CD1c-positive myeloid dendritic cell (primary cell): ENCODE measurements around the gene TRMT10C.
"Not testable (repeated sequence)": the region's sequence is repeated elsewhere in the genome, so short reads cannot be mapped to it uniquely, and the experiment has no call there.

Experiments
- DNase-seq: peaks from one replicate; pipeline ENCODE4 v3.0.0-alpha.2; 2016; ENCODE audit errors: extremely low spot score

Gene TRMT10C

GRCh38 chr3:101548527-101549105 lies 13.1 kb upstream of the TRMT10C start:
- no peak for DNase-seq

DNA sequence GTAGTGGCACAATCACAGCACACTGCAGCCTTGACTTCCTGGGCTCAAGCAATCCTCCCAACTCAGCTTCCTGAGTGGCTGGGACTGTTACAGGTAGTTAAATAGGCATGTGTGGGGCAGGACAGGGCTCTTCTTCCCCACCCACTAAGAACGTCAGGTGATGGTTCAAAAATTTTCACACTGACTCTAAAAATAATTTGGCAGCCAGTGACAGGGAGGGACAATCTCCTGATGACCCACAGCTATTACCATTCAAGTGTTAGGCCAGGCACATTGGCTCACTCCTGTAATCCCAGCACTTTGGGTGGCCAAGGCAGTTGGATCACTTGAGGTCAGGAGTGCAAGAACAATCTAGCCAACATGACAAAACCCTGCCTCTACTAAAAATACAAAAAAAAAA lies 12.2 kb upstream of the TRMT10C start:
- no peak for DNase-seq

DNA sequence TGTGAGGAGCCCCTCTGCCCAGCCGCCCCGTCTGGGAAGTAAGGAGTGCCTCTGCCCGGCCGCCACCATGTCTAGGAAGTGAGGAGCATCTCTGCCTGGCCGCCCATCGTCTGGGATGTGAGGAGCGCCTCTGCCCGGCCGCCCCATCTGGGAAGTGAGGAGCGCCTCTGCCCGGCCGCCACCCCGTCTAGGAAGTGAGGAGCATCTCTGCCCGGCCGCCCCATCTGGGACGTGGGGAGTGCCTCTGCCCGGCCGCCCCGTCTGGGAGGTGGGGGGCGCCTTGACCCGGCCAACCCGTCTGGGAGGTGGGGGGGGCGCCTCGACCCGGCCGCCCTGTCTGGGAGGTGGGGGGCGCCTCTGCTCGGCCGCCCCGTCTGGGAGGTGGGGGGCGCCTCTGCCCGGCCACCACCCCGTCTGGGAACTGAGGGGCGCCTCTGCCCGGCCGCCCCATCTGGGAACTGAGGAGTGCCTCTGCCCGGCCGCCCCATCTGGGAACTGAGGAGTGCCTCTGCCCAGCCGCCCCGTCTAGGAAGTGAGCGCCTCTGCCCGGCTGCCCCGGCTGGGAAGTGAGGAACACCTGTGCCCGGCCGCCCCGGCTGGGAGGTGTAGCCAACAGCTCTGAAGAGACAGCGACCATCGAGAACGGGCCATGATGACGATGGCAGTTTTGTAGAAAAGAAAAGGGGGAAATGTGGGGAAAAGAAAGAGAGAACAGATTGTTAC lies 10.1 kb upstream of the TRMT10C start:
- DNase-seq: not testable (repeated sequence)

DNA sequence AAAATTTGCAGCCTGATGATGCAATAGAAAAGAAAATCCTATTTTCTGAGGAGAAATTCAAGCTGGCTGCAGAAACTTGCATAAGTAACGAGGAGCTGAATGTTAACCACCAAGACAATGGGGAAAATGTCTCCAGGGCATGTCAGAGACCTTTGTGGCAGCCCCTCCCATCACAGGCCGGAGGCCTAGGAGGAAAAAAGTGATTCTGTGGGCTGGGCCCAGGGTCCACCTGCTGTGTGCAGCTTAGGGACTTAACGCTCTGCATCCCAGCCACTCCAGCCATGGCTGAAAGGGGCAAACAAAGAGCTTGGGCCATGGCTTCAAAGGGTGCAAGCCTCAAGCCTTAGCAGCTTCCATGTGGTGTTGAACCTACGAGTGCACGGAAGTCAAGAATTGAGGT lies 8.3 kb upstream of the TRMT10C start:
- not testable (repeated sequence) for DNase-seq

DNA sequence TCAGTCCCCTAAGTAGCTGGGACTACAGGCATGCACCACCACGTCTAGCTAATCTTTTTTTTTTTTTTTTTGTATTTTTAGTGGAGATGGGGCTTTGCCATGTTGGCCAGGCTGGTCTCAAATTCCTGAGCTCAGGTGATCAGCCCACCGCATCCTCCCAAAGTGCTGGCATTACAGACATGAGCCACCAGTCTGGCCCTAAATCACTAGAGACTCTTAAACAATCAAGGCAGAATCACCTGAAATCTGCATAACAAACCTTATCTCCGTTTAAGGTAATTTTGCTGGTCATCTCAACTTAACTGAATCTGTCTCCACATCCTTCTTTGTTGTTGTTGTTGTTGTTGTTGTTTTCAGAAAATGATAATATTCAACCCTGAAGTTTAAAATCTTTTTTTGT lies 5.6 kb upstream of the TRMT10C start:
- no peak for DNase-seq

DNA sequence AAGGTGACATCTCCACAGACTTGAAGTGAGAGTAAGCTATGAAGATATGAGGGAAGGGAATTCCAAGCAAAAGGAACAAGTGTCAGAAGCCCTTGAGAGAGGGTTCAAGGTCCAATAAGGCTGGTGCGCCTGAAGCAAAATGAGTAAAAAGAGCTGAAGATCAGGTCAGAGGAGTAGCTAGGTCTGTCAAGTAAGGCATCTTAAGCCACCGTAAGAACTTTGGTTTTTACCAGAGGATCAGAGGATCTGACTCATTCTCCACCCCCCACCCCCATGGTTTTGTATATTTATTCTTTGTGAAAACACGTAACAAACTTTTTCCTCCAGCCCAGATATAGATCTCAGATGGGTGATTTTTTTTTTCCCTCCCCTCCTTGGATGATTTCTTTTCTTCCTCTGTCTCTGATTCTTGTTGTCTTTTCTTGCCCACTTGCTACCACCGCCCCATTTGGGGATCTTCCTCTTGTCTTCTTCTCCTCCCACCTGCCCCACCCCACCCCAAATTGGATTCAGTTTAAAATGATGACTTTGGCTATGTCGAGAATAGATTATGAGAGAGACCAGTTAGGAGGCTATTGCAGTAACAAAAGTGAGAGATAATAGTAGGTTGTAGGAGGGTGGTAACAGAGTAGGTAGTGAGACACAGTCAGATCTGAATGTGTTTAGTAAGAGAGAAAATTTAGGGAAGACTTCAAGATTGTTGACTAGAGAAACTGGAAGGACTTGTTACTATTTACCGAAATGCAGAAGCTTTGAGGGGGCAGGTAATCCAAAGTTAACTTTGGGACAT lies 6.1 kb downstream of the TRMT10C start:
- no peak for DNase-seq

GRCh38 chr3:101571028-101571895 lies 9.6 kb downstream of the TRMT10C start:
- no peak for DNase-seq

DNA sequence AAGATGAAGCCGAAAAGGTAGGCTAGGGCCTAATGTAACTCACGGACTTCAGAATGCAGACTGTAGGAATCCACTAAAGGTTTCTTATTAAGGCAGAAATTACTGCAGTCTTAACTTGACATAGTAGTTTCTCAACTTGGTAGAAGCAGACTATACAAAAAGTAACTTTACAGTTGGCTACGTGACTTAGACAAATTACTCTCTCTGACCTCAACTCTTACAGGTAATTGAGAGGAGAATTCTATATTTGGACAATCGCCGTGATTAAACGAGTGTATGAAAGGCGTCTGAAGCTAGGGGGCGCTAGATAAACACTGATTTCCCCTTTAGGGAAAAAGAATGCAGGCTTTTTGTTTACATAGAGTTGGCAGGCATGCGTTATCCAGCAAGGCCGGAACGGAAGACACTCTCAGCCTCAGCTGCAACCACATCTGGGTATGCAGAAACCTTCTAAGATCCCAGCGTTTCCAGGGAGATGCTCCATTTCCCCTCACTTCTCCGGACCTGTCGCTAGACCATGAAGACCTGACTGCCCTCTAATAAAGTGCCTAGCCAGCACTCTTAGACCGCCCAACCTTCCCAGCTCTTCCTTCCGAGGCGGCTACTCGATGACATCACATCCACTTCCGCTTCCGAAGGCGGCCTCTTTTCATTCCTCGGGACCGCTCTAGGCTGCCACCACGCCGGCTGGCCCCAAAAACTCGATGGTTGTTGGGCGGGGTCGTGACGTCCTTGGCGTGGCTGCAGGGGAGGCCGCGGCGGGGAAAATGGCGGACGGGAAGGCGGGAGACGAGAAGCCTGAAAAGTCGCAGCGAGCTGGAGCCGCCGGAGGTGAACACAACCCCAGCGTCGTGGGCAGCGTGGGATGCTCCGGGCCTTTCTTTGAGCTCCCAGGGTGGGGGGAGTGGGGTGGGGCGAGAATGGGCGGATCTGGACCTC lies 12.1 kb downstream of the TRMT10C start, which contains the start of gene PCNP:
Gene PCNP, plus strand, starts transcription at position 732 of the 939 bp plus-strand sequence. Its CDS starts 36 bp downstream, at position 768.
- DNase-seq: peak; percentile 99

DNA sequence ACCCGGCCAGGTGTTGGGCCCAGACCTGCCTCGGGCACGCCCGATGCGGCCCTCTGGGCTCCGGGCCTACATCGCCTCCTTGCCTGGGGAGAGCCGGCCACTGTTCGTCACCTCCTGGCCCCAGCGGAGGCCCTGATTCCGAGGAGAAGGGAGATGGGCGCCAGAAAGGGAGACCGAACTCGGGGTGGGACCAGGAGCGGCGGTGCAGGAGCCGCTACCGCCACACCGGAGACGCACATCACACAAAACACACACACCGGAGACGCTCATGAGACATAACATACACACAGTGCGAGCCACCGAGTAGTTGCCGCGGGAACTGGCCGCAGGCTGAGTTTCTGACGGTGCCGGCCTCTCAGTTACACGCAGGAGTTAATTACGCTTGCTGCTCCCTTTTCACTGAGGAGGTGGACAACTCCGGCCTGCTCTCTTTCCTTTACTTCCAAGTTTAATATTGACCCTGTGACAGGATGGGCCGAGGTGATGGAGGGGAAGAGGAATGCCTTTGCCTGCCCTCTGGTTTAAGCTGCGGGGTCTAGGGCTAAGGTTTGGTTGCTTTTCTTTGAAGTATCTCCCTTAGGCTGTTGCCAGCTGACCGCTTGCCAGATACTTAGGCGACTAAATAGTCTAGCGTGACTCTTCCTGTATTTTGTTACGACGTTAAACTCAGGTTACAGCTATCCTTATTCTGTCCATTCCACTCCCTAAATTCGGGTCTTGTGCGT lies 12.9 kb downstream of the TRMT10C start:
- peak; percentile 26 for DNase-seq

- DNase-seq: no peak
Measured at GRCh38 chr3:101577286-101577685, 15.6 kb downstream of the TRMT10C start.

DNA sequence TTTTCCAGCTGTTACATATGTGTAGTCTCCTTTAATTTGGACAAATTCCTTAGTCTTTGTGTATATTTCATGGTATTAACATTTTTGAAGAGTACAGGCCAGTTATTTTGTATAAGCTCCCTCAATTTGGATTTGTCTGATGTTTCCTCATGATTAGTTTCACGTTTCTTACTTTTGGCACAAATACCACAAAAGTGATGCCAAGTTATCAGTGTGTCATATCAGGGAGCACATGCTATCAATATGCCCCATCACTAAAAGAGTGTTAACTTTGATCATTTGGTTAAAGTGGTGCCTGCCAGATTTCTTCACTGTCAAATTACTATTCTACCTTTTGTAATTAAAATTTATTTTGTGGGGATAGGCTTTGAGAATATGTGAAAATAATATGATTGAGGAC lies 26.9 kb downstream of the TRMT10C start:
- DNase-seq: no peak

DNA sequence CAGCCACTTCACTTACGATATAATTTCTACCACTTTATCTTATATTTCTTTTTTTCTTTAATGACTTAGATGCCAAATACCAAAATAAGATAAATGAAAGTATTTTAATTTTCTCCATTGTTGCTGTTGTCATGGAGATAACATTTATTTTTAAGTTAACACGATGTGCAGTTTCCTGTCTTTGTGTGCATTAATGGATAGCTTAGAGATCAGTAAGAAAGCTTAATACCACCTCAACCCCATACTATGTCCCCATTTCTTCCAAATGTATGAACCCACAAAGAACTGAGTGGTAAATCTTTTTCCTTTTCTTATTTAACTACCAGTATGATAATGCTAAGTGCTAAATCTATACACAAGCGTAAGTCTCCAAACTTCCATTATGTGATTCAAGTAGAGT lies 29.4 kb downstream of the TRMT10C start:
- no peak for DNase-seq

GRCh38 chr3:101602731-101603130 lies 41.1 kb downstream of the TRMT10C start:
- peak; percentile 56 for DNase-seq

- no peak for DNase-seq
Measured at GRCh38 chr3:101603184-101603583, 41.5 kb downstream of the TRMT10C start.

DNA sequence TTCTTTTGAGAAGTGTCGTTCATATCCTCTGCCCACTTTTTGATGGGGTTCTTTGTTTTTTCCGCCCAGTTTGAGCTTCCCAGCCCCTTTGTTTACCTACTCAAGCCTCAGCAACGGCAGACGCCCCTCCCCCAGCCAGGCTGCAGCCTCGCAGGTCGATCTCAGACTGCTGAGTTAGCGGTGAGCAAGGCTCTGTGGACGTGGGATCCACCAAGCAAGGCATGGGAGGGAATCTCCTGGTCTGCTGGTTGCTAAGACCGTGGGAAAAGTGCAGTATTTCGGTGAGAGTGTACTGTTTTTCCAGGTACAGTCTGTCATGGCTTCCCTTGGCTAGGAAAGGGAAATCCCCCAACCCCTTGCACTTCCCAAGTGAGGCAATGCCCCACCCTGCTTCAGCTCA lies 43.7 kb downstream of the TRMT10C start:
- not testable (repeated sequence) for DNase-seq

- no peak for DNase-seq
Measured at GRCh38 chr3:101611023-101611422, 49.4 kb downstream of the TRMT10C start.

DNA sequence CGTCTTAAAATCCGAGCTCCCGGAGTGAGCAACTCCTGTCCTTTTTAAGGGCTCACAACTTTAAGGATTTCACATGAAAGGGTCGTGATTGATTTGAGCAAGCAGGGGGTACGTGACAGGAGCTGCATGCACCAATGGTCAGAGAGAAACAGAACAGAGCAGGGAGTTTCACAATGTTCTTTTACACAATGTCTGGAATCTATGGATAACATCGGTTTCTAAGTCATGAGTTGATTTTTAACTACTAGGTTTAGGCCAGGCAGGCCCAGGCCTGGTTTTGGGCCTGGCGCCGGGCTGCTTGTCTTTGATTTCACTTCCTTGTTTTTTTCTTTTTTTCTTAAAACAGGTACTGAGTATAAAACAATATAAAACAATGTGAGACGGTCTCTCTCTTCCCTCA lies 51.3 kb downstream of the TRMT10C start:
- DNase-seq: not testable (repeated sequence)

DNA sequence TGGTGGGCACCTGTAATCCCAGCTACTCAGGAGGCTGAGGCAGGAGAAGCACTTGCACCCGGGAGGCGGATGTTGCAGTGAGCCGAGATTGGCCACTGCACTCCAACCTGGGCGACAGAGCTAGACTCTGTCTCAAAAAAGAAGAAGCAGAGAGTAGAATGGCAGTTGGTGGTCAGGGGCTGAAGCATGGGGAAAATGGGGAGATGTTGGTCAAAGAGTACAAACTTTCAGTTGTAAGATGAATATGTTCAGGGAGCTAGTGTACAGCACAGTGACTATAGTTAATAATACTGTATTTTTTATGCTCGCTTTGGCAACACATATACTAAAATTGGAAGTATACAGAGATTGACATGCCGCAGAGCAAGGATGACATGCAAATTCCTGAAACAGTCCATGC lies 53.9 kb downstream of the TRMT10C start:
- DNase-seq: no peak
